ENCODE measurements around the gene PRRX2. TPM values are rescaled to one million over a fixed set of nuclear protein-coding genes. Genes with fewer than 3 reads are reported as not detected.
"Not testable (repeated sequence)": the region's sequence is repeated elsewhere in the genome, so short reads cannot be mapped to it uniquely, and the experiment has no call there.

The PRRX2 gene
- polyA plus RNA-seq, 4 donors = 1.2 to 1.8 TPM; not detected in 2

GRCh38 chr9:129759319-129759718 is 93.9 kb downstream of the PRRX2 start:
- H3K36me3 ChIP-seq (ENCODE audit: control insufficient read depth in 3 of 3, insufficient read depth in 2 of 3, low read depth in 1 of 3, low read length in 3 of 3) = no peaks in the 10 kb centered on the region
- 79 to 93% (median 86%) methylated on average over 4 of the region's 4 CpGs for WGBS, 3 donors
- no peak overlapping the region for H3K4me3 ChIP-seq (ENCODE audit: low read depth in 1 of 3, low read length in 3 of 3)
- no peak overlapping the region for H3K27ac ChIP-seq (ENCODE audit: low read depth in 1 of 3, low read length in 2 of 3)
- no peaks in the 10 kb centered on the region for H3K9me3 ChIP-seq (ENCODE audit: control insufficient read depth in 2 of 2, insufficient read depth in 1 of 2, low read depth in 1 of 2, low read length in 1 of 2)
- FAIRE-seq = no peak
- peaks cover 0 to 3% (median 0%) of the 10 kb centered on the region in 3 donors for H3K27me3 ChIP-seq (ENCODE audit: control insufficient read depth in 3 of 3, insufficient read depth in 3 of 3, low read length in 3 of 3)
- no peak for DNase-seq
- peaks cover 0 to 15% (median 0%) of the 10 kb centered on the region in 3 donors for H3K4me1 ChIP-seq (ENCODE audit: control insufficient read depth in 3 of 3, insufficient read depth in 2 of 3, low read depth in 1 of 3, low read length in 2 of 3)

- Histone ChIP-seq H3K4me3 (ENCODE audit: low read depth in 1 of 3, low read length in 3 of 3) (no peak overlapping the region), H3K4me1 (ENCODE audit: control insufficient read depth in 3 of 3, insufficient read depth in 2 of 3, low read depth in 1 of 3, low read length in 2 of 3) (peaks cover 0 to 15% (median 0%) of the 10 kb centered on the region in 3 donors), H3K9me3 (ENCODE audit: control insufficient read depth in 2 of 2, insufficient read depth in 1 of 2, low read depth in 1 of 2, low read length in 1 of 2) (no peaks in the 10 kb centered on the region), H3K27ac (ENCODE audit: low read depth in 1 of 3, low read length in 2 of 3) (no peak overlapping the region), H3K36me3 (ENCODE audit: control insufficient read depth in 3 of 3, insufficient read depth in 2 of 3, low read depth in 1 of 3, low read length in 3 of 3) (no peaks in the 10 kb centered on the region), H3K27me3 (ENCODE audit: control insufficient read depth in 3 of 3, insufficient read depth in 3 of 3, low read length in 3 of 3) (peaks cover 0 to 3% (median 0%) of the 10 kb centered on the region in 3 donors)
- FAIRE-seq = no peak
- 67 to 80% (median 72%) methylated on average over 13 of the region's 13 CpGs for WGBS, 3 donors
- DNase-seq = no peak
Observed at GRCh38 chr9:129759804-129760502, 94.5 kb downstream of the PRRX2 start.

- peak overlapping the region in 2 of 3 donors; percentile 77 to 80 for H3K27ac ChIP-seq (ENCODE audit: low read depth in 1 of 3, low read length in 2 of 3)
- 83 to 86% (median 84%) methylated on average over 6 to 7 of the region's 7 CpGs for WGBS, 3 donors
- not testable (repeated sequence) for FAIRE-seq
Observed at GRCh38 chr9:129760784-129761183, 95.3 kb downstream of the PRRX2 start.

GRCh38 chr9:129761293-129761900 is 96.0 kb downstream of the PRRX2 start:
- WGBS, 3 donors = 43 to 51% (median 45%) methylated on average over 9 to 11 of the region's 11 CpGs
- peak; percentile 13 to 78 for DNase-seq
- no peaks in the 10 kb centered on the region for H3K36me3 ChIP-seq (ENCODE audit: control insufficient read depth in 3 of 3, insufficient read depth in 2 of 3, low read depth in 1 of 3, low read length in 3 of 3)
- FAIRE-seq = no peak
- no peaks in the 10 kb centered on the region for H3K27me3 ChIP-seq (ENCODE audit: control insufficient read depth in 3 of 3, insufficient read depth in 3 of 3, low read length in 3 of 3)
- no peak overlapping the region for H3K4me3 ChIP-seq (ENCODE audit: low read depth in 1 of 3, low read length in 3 of 3)
- H3K4me1 ChIP-seq (ENCODE audit: control insufficient read depth in 3 of 3, insufficient read depth in 2 of 3, low read depth in 1 of 3, low read length in 2 of 3) = peaks cover 0 to 15% (median 0%) of the 10 kb centered on the region in 3 donors
- H3K27ac ChIP-seq (ENCODE audit: low read depth in 1 of 3, low read length in 2 of 3) = peak overlapping the region in 2 of 3 donors; percentile 77 to 88
- no peaks in the 10 kb centered on the region for H3K9me3 ChIP-seq (ENCODE audit: control insufficient read depth in 2 of 2, insufficient read depth in 1 of 2, low read depth in 1 of 2, low read length in 1 of 2)

More at GRCh38 chr9:129760784-129761183, 95.3 kb downstream of the PRRX2 start:
- not testable (repeated sequence) for H3K9me3 ChIP-seq (ENCODE audit: control insufficient read depth in 2 of 2, insufficient read depth in 1 of 2, low read depth in 1 of 2, low read length in 1 of 2); DNase-seq; H3K36me3 ChIP-seq (ENCODE audit: control insufficient read depth in 3 of 3, insufficient read depth in 2 of 3, low read depth in 1 of 3, low read length in 3 of 3); H3K27me3 ChIP-seq (ENCODE audit: control insufficient read depth in 3 of 3, insufficient read depth in 3 of 3, low read length in 3 of 3); H3K4me3 ChIP-seq (ENCODE audit: low read depth in 1 of 3, low read length in 3 of 3)
- H3K4me1 ChIP-seq (ENCODE audit: control insufficient read depth in 3 of 3, insufficient read depth in 2 of 3, low read depth in 1 of 3, low read length in 2 of 3) = peaks cover 0 to 15% (median 0%) of the 10 kb centered on the region in 3 donors

- DNase-seq (peak; percentile 31 to 34), FAIRE-seq (no peak)
- peaks cover 0 to 15% (median 0%) of the 10 kb centered on the region in 3 donors for H3K4me1 ChIP-seq (ENCODE audit: control insufficient read depth in 3 of 3, insufficient read depth in 2 of 3, low read depth in 1 of 3, low read length in 2 of 3)
- WGBS, 3 donors = 28 to 39% (median 33%) methylated on average over 6 of the region's 6 CpGs
- no peaks in the 10 kb centered on the region for H3K27me3 ChIP-seq (ENCODE audit: control insufficient read depth in 3 of 3, insufficient read depth in 3 of 3, low read length in 3 of 3)
- H3K27ac ChIP-seq (ENCODE audit: low read depth in 1 of 3, low read length in 2 of 3) = peak overlapping the region in 2 of 3 donors; percentile 77 to 88
- H3K36me3 ChIP-seq (ENCODE audit: control insufficient read depth in 3 of 3, insufficient read depth in 2 of 3, low read depth in 1 of 3, low read length in 3 of 3) = no peaks in the 10 kb centered on the region
- H3K4me3 ChIP-seq (ENCODE audit: low read depth in 1 of 3, low read length in 3 of 3) = no peak overlapping the region
- H3K9me3 ChIP-seq (ENCODE audit: control insufficient read depth in 2 of 2, insufficient read depth in 1 of 2, low read depth in 1 of 2, low read length in 1 of 2) = no peaks in the 10 kb centered on the region
Observed at GRCh38 chr9:129761901-129762369, 96.5 kb downstream of the PRRX2 start.

- peak; percentile 21 to 60 for DNase-seq
- not testable (repeated sequence) for FAIRE-seq; H3K9me3 ChIP-seq (ENCODE audit: control insufficient read depth in 2 of 2, insufficient read depth in 1 of 2, low read depth in 1 of 2, low read length in 1 of 2); H3K4me3 ChIP-seq (ENCODE audit: low read depth in 1 of 3, low read length in 3 of 3); H3K27me3 ChIP-seq (ENCODE audit: control insufficient read depth in 3 of 3, insufficient read depth in 3 of 3, low read length in 3 of 3); H3K36me3 ChIP-seq (ENCODE audit: control insufficient read depth in 3 of 3, insufficient read depth in 2 of 3, low read depth in 1 of 3, low read length in 3 of 3)
- WGBS, 3 donors = 19 to 34% (median 31%) methylated on average over 12 to 13 of the region's 13 CpGs
- Histone ChIP-seq H3K27ac (ENCODE audit: low read depth in 1 of 3, low read length in 2 of 3) (peak overlapping the region in 2 of 3 donors; percentile 77 to 88), H3K4me1 (ENCODE audit: control insufficient read depth in 3 of 3, insufficient read depth in 2 of 3, low read depth in 1 of 3, low read length in 2 of 3) (peaks cover 0 to 15% (median 0%) of the 10 kb centered on the region in 3 donors)
Observed at GRCh38 chr9:129762370-129762984, 97.0 kb downstream of the PRRX2 start.

GRCh38 chr9:129762985-129763926 is 97.8 kb downstream of the PRRX2 start:
- WGBS, 3 donors = 68 to 84% (median 73%) methylated on average over 13 of the region's 13 CpGs
- Histone ChIP-seq H3K36me3 (ENCODE audit: control insufficient read depth in 3 of 3, insufficient read depth in 2 of 3, low read depth in 1 of 3, low read length in 3 of 3) (no peaks in the 10 kb centered on the region), H3K4me1 (ENCODE audit: control insufficient read depth in 3 of 3, insufficient read depth in 2 of 3, low read depth in 1 of 3, low read length in 2 of 3) (peaks cover 0 to 15% (median 0%) of the 10 kb centered on the region in 3 donors), H3K9me3 (ENCODE audit: control insufficient read depth in 2 of 2, insufficient read depth in 1 of 2, low read depth in 1 of 2, low read length in 1 of 2) (no peaks in the 10 kb centered on the region), H3K4me3 (ENCODE audit: low read depth in 1 of 3, low read length in 3 of 3) (no peak overlapping the region), H3K27me3 (ENCODE audit: control insufficient read depth in 3 of 3, insufficient read depth in 3 of 3, low read length in 3 of 3) (no peaks in the 10 kb centered on the region), H3K27ac (ENCODE audit: low read depth in 1 of 3, low read length in 2 of 3) (peak overlapping the region in 2 of 3 donors; percentile 59 to 77)
- DNase-seq = no peak
- FAIRE-seq = no peak
